Naive B cell (primary cell): Measurements from ENCODE around the gene PLD1. TPM values are rescaled to one million over a fixed set of nuclear protein-coding genes. Genes with fewer than 3 reads are reported as not detected.
"Not testable (repeated sequence)": the region's sequence is repeated elsewhere in the genome, so short reads cannot be mapped to it uniquely, and the experiment has no call there.

Experiments used
- ATAC-seq, 2 donors: fragments of 150-1000 bp; cut with Tn5 transposase; 2 replicates each; pipeline ENCODE4 v1.10.0; 2021; ENCODE audit warnings: low read depth in 2 of 2, mild to moderate bottlenecking in 2 of 2, moderate library complexity in 2 of 2
- DNase-seq: peaks from one replicate; pipeline ENCODE4 v3.0.0; 2022
- H3K27ac Mint-ChIP-seq, 6 donors: one replicate each; pipeline ENCODE4 v1.8.0; 2020 to 2022; ENCODE audit warnings: mild to moderate bottlenecking in 6 of 6, mixed read lengths in 6 of 6, moderate library complexity in 5 of 6, inconsistent platforms in 2 of 6
- H3K27me3 Mint-ChIP-seq, 3 donors: one replicate each; pipeline ENCODE4 v1.8.0; 2021 to 2022; ENCODE audit warnings: mixed read lengths in 3 of 3, mild to moderate bottlenecking in 1 of 3
- H3K36me3 Mint-ChIP-seq, 2 donors: one replicate each; pipeline ENCODE4 v1.8.0; 2020 to 2022; ENCODE audit warnings: mixed read lengths in 2 of 2, inconsistent platforms in 1 of 2, mild to moderate bottlenecking in 1 of 2
- H3K4me1 Mint-ChIP-seq, 3 donors: one replicate each; pipeline ENCODE4 v1.8.0; 2020 to 2022; ENCODE audit warnings: mixed read lengths in 3 of 3, inconsistent platforms in 1 of 3, mild to moderate bottlenecking in 1 of 3, moderate library complexity in 1 of 3
- H3K4me3 Mint-ChIP-seq, 8 donors: one replicate each; pipeline ENCODE4 v1.8.0; 2020 to 2022; ENCODE audit warnings: mild to moderate bottlenecking in 8 of 8, mixed read lengths in 8 of 8, moderate library complexity in 8 of 8, inconsistent platforms in 2 of 8
- H3K9me3 Mint-ChIP-seq, 7 donors: one replicate each; pipeline ENCODE4 v1.8.0; 2020 to 2022; ENCODE audit warnings: mixed read lengths in 7 of 7, mild to moderate bottlenecking in 5 of 7, inconsistent platforms in 2 of 7, moderate library complexity in 1 of 7
- polyA plus RNA-seq, 6 donors: library from polyadenylated mRNA; unstranded; fragments of 300-500 nt; fragmentation: Illumina TruSeq; gene quantifications; one replicate each; pipeline ENCODE4 v1.2.3, GENCODE V29; 2021; ENCODE audit warnings: low read depth in 6 of 6

PLD1 gene, protein sequence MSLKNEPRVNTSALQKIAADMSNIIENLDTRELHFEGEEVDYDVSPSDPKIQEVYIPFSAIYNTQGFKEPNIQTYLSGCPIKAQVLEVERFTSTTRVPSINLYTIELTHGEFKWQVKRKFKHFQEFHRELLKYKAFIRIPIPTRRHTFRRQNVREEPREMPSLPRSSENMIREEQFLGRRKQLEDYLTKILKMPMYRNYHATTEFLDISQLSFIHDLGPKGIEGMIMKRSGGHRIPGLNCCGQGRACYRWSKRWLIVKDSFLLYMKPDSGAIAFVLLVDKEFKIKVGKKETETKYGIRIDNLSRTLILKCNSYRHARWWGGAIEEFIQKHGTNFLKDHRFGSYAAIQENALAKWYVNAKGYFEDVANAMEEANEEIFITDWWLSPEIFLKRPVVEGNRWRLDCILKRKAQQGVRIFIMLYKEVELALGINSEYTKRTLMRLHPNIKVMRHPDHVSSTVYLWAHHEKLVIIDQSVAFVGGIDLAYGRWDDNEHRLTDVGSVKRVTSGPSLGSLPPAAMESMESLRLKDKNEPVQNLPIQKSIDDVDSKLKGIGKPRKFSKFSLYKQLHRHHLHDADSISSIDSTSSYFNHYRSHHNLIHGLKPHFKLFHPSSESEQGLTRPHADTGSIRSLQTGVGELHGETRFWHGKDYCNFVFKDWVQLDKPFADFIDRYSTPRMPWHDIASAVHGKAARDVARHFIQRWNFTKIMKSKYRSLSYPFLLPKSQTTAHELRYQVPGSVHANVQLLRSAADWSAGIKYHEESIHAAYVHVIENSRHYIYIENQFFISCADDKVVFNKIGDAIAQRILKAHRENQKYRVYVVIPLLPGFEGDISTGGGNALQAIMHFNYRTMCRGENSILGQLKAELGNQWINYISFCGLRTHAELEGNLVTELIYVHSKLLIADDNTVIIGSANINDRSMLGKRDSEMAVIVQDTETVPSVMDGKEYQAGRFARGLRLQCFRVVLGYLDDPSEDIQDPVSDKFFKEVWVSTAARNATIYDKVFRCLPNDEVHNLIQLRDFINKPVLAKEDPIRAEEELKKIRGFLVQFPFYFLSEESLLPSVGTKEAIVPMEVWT
- polyA plus RNA-seq: not detected

DNA sequence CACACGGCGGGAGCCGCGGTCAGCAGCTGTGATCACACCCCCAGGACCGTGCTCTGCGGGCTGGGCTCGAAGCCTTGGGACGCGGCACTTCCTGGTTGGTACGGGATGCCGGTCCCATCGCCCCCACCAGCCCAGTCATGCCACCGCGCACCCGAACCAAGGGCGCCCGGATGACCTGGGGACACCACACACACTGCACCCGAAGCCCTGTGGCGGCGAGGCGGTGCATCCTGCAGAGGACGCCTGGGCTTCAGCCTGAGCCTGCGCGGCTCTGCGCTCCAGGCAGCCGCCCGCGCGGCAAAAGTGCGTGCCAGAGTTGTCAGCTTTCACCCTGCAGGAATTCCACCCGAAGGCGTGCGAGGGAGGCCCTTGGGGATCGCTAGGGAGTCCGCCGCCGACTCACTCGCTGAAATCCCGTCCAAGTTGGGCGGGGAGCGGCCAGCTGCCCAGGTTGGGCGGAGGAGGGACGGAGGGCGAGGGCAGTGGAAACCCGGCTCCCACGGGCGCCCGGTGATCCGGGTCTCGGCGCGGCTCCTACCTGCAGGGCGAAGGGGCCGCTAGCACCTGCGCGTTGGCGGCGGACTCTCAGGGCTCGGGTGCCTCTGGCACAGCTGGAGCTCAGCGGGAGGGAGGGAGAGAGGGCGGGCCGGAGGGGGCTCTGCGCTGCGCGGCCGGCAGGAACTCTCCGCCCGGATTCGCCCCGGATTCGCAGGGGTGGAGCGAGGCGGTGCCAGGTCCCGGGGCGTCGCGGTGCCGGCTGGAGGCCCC, at the start of gene PLD1:
TSS of gene PLD1 (minus strand) at position 623 of the 768 bp plus-strand sequence. CDS start 72,432 bp downstream, outside the sequence.
- Mint-ChIP-seq H3K27me3 (peaks cover 44 to 51% (median 51%) of the 10 kb centered on the region in 3 donors), H3K4me3 (peak within 1 kb of the TSS; percentile 49 to 84 (median 74)), H3K4me1 (peaks cover 9 to 15% (median 10%) of the 10 kb centered on the region in 3 donors), H3K36me3 (peaks cover 4 to 13% of the 10 kb centered on the region in 2 donors), H3K9me3 (peaks cover 0 to 6% (median 1%) of the 10 kb centered on the region in 7 donors), H3K27ac (no peak within 1 kb of the TSS)
- ATAC-seq: peak; percentile 30 to 42
- DNase-seq: no peak

DNA sequence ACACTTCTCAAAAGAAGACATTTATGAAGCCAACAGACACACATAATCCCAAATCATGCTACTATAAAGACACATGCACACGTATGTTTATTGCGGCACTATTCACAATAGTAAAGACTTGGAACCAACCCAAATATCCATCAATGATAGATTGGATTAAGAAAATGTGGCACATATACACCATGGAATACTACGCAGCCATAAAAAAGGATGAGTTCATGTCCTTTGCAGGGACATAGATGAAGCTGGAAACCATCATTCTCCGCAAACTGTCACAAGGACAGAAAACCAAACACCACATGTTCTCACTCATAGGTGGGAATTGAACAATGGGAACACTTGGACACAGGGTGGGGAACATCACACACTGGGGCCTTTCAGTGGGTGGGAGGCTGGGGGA, 48.5 kb upstream of the PLD1 start:
- not testable (repeated sequence) for H3K4me1 Mint-ChIP-seq, H3K27ac Mint-ChIP-seq, ATAC-seq, H3K4me3 Mint-ChIP-seq, H3K36me3 Mint-ChIP-seq, DNase-seq, H3K27me3 Mint-ChIP-seq
- peaks cover 0 to 28% (median 22%) of the 10 kb centered on the region in 7 donors for H3K9me3 Mint-ChIP-seq

DNA sequence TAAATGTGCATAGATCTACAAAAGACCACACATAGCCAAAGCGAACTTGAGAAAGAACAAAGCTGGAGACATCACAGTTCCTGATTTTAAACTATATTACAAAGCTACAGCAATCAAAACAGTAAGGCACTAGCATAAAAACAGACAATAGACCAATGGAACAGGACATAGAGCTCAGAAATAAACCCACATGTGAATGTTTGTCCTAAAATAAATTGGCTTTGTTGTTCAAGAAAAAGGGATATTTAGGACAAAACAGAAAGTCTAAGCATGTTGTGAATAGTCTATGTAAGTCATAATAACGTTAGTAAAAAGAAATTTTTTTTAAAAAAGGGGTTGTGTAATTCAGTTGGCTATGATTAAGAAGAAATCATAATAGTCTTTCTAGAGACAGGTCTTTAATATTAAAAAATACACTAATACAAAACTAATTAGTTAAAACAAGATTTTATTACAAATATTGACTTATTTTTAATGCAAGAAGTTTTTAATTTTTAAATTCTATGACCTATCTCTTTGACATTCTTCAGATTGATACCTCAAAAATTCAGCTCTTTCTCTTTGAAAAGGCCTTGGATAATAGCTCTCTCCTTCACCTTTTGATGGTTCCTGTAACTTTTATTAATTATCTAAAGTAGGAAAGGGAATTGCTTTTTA, 44.5 kb upstream of the PLD1 start:
- Mint-ChIP-seq H3K27ac (no peak overlapping the region), H3K27me3 (no peaks in the 10 kb centered on the region), H3K4me3 (no peak overlapping the region), H3K36me3 (no peaks in the 10 kb centered on the region), H3K4me1 (no peaks in the 10 kb centered on the region), H3K9me3 (peaks cover 3 to 39% (median 22%) of the 10 kb centered on the region in 7 donors)
- DNase-seq (no peak), ATAC-seq (no peak)

DNA sequence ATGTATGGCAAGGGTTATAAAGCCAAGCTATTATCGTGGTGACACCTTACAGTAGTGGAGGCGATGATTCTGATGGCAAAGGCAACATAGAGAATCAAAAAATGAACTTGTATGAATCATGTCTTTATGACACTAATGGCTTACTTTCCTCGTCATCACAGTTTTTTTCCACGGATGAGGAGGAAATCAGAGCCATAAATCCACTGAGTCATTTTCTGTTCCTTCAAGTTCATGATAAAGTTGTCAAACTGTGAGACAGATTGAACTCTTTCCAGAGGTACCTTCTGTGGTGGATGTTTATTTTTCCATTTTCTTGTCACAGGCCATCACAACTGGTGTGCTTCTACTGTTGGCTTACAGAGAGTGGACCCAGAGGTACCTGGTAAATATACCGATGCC, 41.4 kb upstream of the PLD1 start:
- DNase-seq (no peak), ATAC-seq (no peak)
- H3K4me1 Mint-ChIP-seq: no peaks in the 10 kb centered on the region
- H3K27ac Mint-ChIP-seq: no peak overlapping the region
- H3K4me3 Mint-ChIP-seq: no peak overlapping the region
- no peaks in the 10 kb centered on the region for H3K36me3 Mint-ChIP-seq
- peaks cover 0 to 7% (median 0%) of the 10 kb centered on the region in 3 donors for H3K27me3 Mint-ChIP-seq
- peaks cover 7 to 22% (median 9%) of the 10 kb centered on the region in 7 donors for H3K9me3 Mint-ChIP-seq

DNA sequence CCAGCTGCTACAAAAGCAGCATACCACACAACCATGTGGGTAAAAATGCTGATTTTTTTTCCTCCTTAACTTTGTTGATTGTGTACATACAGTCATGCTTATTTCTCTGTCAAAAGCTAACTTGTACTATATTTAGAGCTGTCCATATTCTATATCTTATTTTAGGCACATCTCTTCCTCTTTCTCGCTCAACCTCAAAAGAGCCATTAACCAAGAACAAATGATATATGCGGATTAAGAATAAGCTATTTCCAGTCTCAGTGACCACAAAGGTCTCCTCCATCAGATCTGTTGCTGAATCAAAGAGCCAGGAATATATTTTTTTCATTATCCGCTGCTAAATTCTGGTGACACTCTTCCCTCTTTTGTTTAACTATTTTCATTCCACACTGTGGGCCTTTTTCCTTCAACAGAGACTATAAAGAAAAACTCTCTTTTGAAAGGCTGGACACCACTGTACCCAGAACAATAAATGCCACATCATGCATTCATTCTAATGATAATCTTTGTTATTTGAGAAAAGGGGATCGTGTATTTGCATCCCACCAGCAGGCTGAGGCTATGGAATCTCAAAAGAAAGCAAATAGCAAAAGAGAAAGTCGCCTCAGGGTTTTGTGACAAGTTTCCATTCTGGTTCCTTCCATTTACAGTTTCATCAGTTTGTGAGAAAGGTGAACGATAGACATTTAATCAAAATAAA, 40.8 kb upstream of the PLD1 start:
- no peak for DNase-seq
- Mint-ChIP-seq H3K27ac (peak overlapping the region in 1 of 6 donors; percentile 10), H3K27me3 (peaks cover 0 to 7% (median under 1%) of the 10 kb centered on the region in 3 donors), H3K9me3 (peaks cover 7 to 22% (median 9%) of the 10 kb centered on the region in 7 donors), H3K36me3 (no peaks in the 10 kb centered on the region), H3K4me3 (no peak overlapping the region), H3K4me1 (no peaks in the 10 kb centered on the region)
- no peak for ATAC-seq

DNA sequence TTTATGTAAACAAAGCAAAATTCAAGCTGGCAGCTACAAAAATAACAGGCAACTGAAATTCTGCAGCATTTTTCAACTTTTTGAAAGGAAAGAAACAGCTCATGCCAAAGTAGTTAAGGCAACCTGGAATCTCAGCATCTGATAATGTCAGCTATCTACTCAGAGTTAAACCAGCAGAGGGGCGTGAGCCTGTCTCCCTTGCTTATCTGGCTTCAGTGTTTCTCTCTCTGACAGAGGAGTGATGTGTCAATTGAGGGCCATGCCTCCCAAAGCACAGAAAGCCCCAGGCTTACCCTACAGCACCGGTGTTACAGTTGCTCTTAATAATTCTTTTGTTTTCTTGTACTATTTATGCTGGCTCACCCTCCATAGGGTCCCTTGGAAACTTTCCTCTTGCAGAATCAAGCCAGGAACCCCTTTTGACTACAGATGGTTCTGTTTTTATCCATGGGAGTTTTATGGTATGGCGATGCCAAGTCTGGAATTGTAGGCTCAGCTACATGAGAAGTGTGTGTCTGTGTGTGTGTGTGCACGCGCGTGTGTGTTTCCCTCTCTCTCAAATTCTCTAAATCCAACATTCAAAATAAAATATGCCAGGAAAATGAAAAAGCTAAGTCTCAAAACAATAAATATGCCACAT, 40.2 kb upstream of the PLD1 start:
- no peaks in the 10 kb centered on the region for H3K4me1 Mint-ChIP-seq
- no peak overlapping the region for H3K27ac Mint-ChIP-seq
- peaks cover 7 to 22% (median 12%) of the 10 kb centered on the region in 7 donors for H3K9me3 Mint-ChIP-seq
- H3K36me3 Mint-ChIP-seq: no peaks in the 10 kb centered on the region
- no peak overlapping the region for H3K4me3 Mint-ChIP-seq
- ATAC-seq (no peak), DNase-seq (no peak)
- H3K27me3 Mint-ChIP-seq: peaks cover 0 to 7% (median 4%) of the 10 kb centered on the region in 3 donors

DNA sequence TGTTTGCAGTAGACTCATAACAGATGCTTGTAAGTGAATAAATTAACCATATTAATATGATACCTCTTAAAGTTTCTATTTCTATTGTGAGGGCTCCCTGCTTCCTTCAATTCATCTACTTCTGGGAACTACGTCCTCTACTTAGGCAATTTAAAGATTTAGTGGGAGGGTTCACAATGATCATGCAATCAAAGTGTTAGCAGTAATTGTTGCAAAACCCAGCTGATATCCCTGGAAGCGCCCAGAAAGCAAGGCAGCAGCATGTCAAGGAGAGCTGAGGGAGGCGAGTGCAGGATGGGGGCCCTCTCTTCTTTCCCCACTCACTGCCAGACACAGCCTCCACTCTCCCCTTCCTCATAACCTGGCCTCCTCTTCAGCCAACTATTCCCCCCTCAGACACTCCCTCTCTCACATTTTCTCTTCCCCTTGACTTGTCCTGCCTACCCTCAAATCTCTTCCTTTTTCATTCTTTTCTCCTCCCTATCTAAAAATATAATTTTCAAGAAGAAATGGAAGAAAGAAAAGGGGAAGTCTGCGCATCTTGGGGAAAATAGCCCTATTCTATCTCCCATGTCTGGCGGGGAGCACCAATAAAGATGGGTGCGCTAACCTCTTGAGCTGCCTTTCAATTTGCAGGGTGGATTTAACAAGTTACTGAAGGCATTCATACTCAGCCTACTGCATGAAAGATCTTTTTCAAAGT, 39.5 kb upstream of the PLD1 start:
- Mint-ChIP-seq H3K4me1 (no peaks in the 10 kb centered on the region), H3K9me3 (peaks cover 7 to 22% (median 12%) of the 10 kb centered on the region in 7 donors), H3K27me3 (peaks cover 0 to 7% (median 4%) of the 10 kb centered on the region in 3 donors), H3K36me3 (no peaks in the 10 kb centered on the region), H3K27ac (no peak overlapping the region), H3K4me3 (no peak overlapping the region)
- ATAC-seq (no peak), DNase-seq (no peak)

DNA sequence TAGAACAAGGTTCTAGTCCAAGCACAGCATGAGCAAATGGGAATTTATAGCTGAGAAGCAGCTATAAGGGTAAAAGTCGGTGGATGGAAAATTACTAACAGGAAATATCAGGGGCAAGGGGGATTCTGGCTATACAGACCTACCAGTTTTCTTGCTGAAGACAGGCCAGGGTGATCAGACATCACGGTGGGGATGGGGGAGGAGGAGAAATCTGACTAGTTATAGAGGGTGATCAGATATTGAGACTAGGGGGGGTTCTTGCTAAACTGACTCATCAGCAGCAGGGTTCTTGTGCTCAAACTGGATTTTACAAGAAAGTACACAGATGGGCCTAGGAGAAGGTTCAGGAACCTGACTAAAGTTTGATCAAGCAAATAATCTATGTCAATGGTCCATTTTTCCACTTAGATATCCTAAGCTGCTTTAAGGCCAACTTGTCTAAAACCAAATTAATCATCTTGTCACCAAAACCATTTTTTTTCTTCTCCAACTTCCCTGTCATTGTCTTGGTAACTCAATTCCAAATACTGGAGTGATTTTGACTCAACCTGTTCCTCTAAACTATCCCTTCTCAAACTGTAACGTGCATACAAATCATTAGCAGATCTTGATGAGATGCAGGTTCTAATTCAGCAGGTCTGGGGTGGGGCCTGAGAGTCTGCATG, 37.4 kb upstream of the PLD1 start:
- peaks cover 0 to 7% (median 4%) of the 10 kb centered on the region in 3 donors for H3K27me3 Mint-ChIP-seq
- peaks cover 0 to 9% (median under 1%) of the 10 kb centered on the region in 7 donors for H3K9me3 Mint-ChIP-seq
- no peak overlapping the region for H3K4me3 Mint-ChIP-seq
- H3K4me1 Mint-ChIP-seq: no peaks in the 10 kb centered on the region
- no peaks in the 10 kb centered on the region for H3K36me3 Mint-ChIP-seq
- no peak overlapping the region for H3K27ac Mint-ChIP-seq
- ATAC-seq: no peak
- no peak for DNase-seq

DNA sequence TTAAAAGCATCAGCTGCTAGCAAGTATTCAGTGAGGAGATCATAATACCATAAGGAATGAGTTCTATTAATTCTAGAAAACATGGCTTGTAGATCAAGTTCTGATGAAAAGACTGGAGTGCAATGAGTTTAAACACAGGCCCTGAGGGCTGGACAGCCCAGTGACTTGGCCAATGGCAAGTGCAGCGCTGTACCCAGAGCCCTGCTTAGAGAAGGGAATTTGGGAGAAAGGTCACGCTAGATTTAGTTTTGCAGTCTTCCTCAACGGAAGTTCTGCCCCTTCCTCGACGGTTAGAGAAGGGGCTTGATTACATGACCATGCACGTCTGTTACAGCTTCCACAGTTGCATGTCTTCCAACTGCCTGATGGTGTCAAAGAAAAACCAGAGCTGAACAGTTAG, 36.9 kb upstream of the PLD1 start:
- no peak for DNase-seq
- H3K9me3 Mint-ChIP-seq: peaks cover 0 to 9% (median 0%) of the 10 kb centered on the region in 7 donors
- H3K4me3 Mint-ChIP-seq: no peak overlapping the region
- no peaks in the 10 kb centered on the region for H3K36me3 Mint-ChIP-seq
- H3K4me1 Mint-ChIP-seq: no peaks in the 10 kb centered on the region
- H3K27ac Mint-ChIP-seq: no peak overlapping the region
- ATAC-seq: no peak
- peaks cover 0 to 7% (median 4%) of the 10 kb centered on the region in 3 donors for H3K27me3 Mint-ChIP-seq

DNA sequence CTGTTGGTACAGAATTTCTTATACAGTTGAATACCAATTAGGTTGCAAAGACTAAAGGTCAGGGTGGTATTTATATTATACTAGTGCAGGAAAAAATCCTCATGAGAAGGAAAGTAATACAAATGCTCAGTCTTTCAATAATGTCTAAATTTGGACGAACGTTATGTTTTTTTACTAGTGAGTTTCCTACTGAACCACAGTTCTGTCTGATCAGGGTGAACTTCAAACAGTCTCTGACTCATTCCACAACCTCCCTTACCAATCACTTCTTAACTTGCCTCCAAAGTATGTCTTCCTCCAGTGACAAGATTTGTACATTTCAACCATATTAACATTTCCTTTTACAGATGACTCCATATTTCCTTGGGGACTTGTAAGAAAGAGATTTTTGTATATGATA, 36.3 kb upstream of the PLD1 start:
- no peak overlapping the region for H3K27ac Mint-ChIP-seq
- no peaks in the 10 kb centered on the region for H3K36me3 Mint-ChIP-seq
- no peaks in the 10 kb centered on the region for H3K4me1 Mint-ChIP-seq
- H3K9me3 Mint-ChIP-seq: peaks cover 0 to 9% (median 0%) of the 10 kb centered on the region in 7 donors
- ATAC-seq (no peak), DNase-seq (no peak)
- H3K4me3 Mint-ChIP-seq: no peak overlapping the region
- peaks cover 0 to 7% (median 4%) of the 10 kb centered on the region in 3 donors for H3K27me3 Mint-ChIP-seq
